DMS53 treated with DMSO at 0.1 percent for 48 hours (cell line): ENCODE data around the gene HTR4.
A peak's percentile ranks its signal among the peaks of the same experiment; 100 is the strongest.

Experiments used
- DNase-seq: peaks from one replicate; lab custom pipeline; 2025; ENCODE audit not compliant: unreplicated experiment; lab: John Stamatoyannopoulos, UW

HTR4 gene

GRCh38 chr5:148615644-148616275 is 38.6 kb downstream of the HTR4 start:
- no peak for DNase-seq

- DNase-seq = no peak
Observed at GRCh38 chr5:148607406-148607805, 46.9 kb downstream of the HTR4 start.

- DNase-seq = no peak
Observed at GRCh38 chr5:148606296-148606695, 48.0 kb downstream of the HTR4 start.

GRCh38 chr5:148599187-148599586 is 55.1 kb downstream of the HTR4 start:
- DNase-seq = no peak

GRCh38 chr5:148595697-148596096 is 58.6 kb downstream of the HTR4 start:
- DNase-seq = no peak

GRCh38 chr5:148586796-148587195 is 67.5 kb downstream of the HTR4 start:
- no peak for DNase-seq

GRCh38 chr5:148585988-148586387 is 68.3 kb downstream of the HTR4 start:
- no peak for DNase-seq

GRCh38 chr5:148584103-148584502 is 70.2 kb downstream of the HTR4 start:
- DNase-seq = no peak

GRCh38 chr5:148583421-148583965 is 70.8 kb downstream of the HTR4 start:
- DNase-seq = no peak

- DNase-seq = no peak
Observed at GRCh38 chr5:148574167-148574566, 80.2 kb downstream of the HTR4 start.

GRCh38 chr5:148573374-148573773 is 81.0 kb downstream of the HTR4 start:
- no peak for DNase-seq

- peak; percentile 2 for DNase-seq
Observed at GRCh38 chr5:148569948-148570347, 84.4 kb downstream of the HTR4 start.

GRCh38 chr5:148565148-148565547 is 89.2 kb downstream of the HTR4 start:
- DNase-seq = no peak

- no peak for DNase-seq
Observed at GRCh38 chr5:148563021-148563420, 91.3 kb downstream of the HTR4 start.

GRCh38 chr5:148561801-148562311 is 92.5 kb downstream of the HTR4 start:
- peak; percentile 71 for DNase-seq

- no peak for DNase-seq
Observed at GRCh38 chr5:148559461-148559860, 94.9 kb downstream of the HTR4 start.

GRCh38 chr5:148558892-148559291 is 95.4 kb downstream of the HTR4 start:
- DNase-seq = peak; percentile 2

GRCh38 chr5:148556835-148557234 is 97.5 kb downstream of the HTR4 start:
- DNase-seq = no peak

- DNase-seq = no peak
Observed at GRCh38 chr5:148554621-148555020, 99.7 kb downstream of the HTR4 start.

GRCh38 chr5:148543727-148544126 is 110.6 kb downstream of the HTR4 start:
- DNase-seq = no peak

GRCh38 chr5:148542812-148543211 is 111.5 kb downstream of the HTR4 start:
- no peak for DNase-seq

- DNase-seq = no peak
Observed at GRCh38 chr5:148541054-148541835, 113.1 kb downstream of the HTR4 start.
